ENCODE data around the gene GIMAP2.

DNA sequence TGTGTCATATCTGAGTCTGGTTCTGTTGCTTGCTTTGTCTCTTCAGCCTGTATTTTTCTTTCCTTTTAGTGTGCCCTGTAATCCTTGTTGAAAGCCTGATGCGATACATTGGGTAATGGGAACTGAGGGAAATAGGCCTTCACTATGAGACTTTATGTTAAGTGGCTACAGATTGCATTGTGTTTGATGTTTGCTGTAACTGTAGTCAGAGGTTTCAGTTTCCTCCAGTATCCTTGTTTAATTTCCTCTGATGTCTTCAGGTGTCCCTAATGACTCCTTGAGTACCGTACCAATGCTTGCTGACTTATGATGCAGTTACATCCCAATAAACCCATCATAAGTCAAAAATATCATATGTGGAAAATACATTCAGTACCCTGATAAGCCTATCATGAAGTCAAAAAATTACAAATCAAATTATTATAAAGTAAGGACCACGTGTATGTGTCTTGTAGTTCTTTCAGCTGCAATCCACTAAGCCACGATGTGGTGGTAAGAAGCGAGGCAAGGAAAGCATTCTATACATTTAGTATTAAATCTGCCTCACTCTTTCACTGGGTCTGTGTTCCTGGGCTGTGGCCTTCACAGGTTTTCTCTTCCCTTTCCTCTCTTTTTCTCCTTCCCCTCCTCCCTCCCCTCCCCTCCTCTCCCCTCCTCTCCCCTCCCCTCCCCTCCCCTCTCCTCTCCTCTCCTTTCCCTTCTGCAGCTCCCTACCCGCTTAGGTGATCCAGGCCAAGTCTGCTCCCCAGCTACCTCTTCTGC, 40.1 kb upstream of the GIMAP2 start:
- TF ChIP-seq, protein P1, sequence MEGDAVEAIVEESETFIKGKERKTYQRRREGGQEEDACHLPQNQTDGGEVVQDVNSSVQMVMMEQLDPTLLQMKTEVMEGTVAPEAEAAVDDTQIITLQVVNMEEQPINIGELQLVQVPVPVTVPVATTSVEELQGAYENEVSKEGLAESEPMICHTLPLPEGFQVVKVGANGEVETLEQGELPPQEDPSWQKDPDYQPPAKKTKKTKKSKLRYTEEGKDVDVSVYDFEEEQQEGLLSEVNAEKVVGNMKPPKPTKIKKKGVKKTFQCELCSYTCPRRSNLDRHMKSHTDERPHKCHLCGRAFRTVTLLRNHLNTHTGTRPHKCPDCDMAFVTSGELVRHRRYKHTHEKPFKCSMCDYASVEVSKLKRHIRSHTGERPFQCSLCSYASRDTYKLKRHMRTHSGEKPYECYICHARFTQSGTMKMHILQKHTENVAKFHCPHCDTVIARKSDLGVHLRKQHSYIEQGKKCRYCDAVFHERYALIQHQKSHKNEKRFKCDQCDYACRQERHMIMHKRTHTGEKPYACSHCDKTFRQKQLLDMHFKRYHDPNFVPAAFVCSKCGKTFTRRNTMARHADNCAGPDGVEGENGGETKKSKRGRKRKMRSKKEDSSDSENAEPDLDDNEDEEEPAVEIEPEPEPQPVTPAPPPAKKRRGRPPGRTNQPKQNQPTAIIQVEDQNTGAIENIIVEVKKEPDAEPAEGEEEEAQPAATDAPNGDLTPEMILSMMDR (conservative IDR thresholded peaks at IDR 0.05 in 1 of 2, IDR thresholded peaks at IDR 0.05 in 1 of 2; ENCODE audit: low read depth in 1 of 2, low read length in 2 of 2) = no peak
- TF ChIP-seq EZH2 (IDR thresholded peaks at IDR 0.05; ENCODE audit: low read length, missing control alignments) = no peak

Measured in fibroblast of lung (primary cell).